Measurements from ENCODE around the gene MAST1. TPM values are rescaled to one million over a fixed set of nuclear protein-coding genes. Genes with fewer than 3 reads are reported as not detected.

Gene MAST1
- total RNA-seq, 2 donors from 2014 or later = 2.4 to 2.6 TPM

GRCh38 chr19:12867120-12868099 lies 29.1 kb downstream of the MAST1 start:
- ATAC-seq (replicated peaks) = peak; percentile 86
- peak overlapping the region; percentile 43 for H3K27ac Mint-ChIP-seq

GRCh38 chr19:12868540-12869112 lies 30.3 kb downstream of the MAST1 start:
- Mint-ChIP-seq H3K4me1 (peaks cover 16% of the 10 kb centered on the region), H3K27ac (no peak overlapping the region), H3K9me3 (no peaks in the 10 kb centered on the region), H3K27me3 (peaks cover 3% of the 10 kb centered on the region), H3K4me3 (peak overlapping the region; percentile 64), H3K36me3 (ENCODE audit: low read depth) (no peaks in the 10 kb centered on the region)
- no peak for ATAC-seq (replicated peaks)

More at GRCh38 chr19:12867120-12868099, 29.1 kb downstream of the MAST1 start:
- H3K4me1 Mint-ChIP-seq = peaks cover 16% of the 10 kb centered on the region
- no peaks in the 10 kb centered on the region for H3K36me3 Mint-ChIP-seq (ENCODE audit: low read depth)
- peak overlapping the region; percentile 64 for H3K4me3 Mint-ChIP-seq
- H3K9me3 Mint-ChIP-seq = no peaks in the 10 kb centered on the region
- peaks cover 5% of the 10 kb centered on the region for H3K27me3 Mint-ChIP-seq

DNA sequence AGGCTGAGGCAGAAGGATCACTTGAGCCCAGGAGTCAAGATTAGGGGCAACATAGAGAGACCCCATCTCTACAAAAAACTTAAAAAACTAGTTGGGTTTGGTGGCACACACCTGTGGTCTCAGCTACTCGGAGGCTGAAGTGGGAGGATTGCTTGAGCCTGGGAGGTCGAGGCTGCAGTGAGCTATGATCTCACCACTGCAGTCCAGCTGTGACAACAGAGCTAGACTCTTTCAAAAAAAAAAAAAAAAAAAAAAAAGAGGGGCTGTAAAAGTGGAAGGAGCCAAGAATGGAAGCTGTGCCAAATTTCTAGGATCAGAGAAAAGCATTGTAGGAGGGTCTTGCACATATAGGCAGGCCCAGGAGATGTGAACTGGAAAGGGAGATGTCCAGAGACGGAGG lies 33.4 kb downstream of the MAST1 start:
- Mint-ChIP-seq H3K36me3 (ENCODE audit: low read depth) (peaks cover 20% of the 10 kb centered on the region), H3K9me3 (no peaks in the 10 kb centered on the region), H3K4me3 (no peak overlapping the region), H3K27me3 (peaks cover 3% of the 10 kb centered on the region), H3K4me1 (peaks cover 12% of the 10 kb centered on the region), H3K27ac (no peak overlapping the region)
- no peak for ATAC-seq (replicated peaks)

DNA sequence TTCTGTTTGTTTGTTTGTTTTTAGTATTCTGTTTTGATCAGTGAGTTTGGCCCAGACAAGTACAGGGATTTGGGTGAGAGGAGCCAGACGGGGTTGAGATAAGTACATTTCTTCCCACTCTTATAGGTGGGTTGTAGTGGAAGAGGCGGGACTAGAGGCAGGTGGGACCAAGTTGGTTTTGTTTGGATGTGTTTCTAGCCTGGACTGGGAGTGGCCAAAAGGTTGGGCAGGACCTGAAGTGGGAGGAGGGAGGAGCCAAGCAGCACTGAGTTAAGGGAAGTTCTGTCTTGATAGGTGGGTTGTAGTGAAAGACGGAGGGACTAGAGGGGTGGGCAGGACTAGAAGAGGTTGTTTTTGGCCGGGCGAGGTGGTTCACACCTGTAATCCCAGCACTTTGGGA lies 33.9 kb downstream of the MAST1 start:
- Mint-ChIP-seq H3K4me3 (no peak overlapping the region), H3K27ac (no peak overlapping the region), H3K36me3 (ENCODE audit: low read depth) (peaks cover 24% of the 10 kb centered on the region), H3K27me3 (no peaks in the 10 kb centered on the region), H3K4me1 (peaks cover 6% of the 10 kb centered on the region), H3K9me3 (no peaks in the 10 kb centered on the region)
- no peak for ATAC-seq (replicated peaks)

- Mint-ChIP-seq H3K9me3 (no peaks in the 10 kb centered on the region), H3K36me3 (ENCODE audit: low read depth) (peaks cover 32% of the 10 kb centered on the region), H3K27me3 (no peaks in the 10 kb centered on the region), H3K4me1 (peaks cover 5% of the 10 kb centered on the region), H3K27ac (no peak overlapping the region), H3K4me3 (peak overlapping the region; percentile 22)
- ATAC-seq (replicated peaks) = peak; percentile 76
Measured at GRCh38 chr19:12872941-12873890, 34.9 kb downstream of the MAST1 start.

DNA sequence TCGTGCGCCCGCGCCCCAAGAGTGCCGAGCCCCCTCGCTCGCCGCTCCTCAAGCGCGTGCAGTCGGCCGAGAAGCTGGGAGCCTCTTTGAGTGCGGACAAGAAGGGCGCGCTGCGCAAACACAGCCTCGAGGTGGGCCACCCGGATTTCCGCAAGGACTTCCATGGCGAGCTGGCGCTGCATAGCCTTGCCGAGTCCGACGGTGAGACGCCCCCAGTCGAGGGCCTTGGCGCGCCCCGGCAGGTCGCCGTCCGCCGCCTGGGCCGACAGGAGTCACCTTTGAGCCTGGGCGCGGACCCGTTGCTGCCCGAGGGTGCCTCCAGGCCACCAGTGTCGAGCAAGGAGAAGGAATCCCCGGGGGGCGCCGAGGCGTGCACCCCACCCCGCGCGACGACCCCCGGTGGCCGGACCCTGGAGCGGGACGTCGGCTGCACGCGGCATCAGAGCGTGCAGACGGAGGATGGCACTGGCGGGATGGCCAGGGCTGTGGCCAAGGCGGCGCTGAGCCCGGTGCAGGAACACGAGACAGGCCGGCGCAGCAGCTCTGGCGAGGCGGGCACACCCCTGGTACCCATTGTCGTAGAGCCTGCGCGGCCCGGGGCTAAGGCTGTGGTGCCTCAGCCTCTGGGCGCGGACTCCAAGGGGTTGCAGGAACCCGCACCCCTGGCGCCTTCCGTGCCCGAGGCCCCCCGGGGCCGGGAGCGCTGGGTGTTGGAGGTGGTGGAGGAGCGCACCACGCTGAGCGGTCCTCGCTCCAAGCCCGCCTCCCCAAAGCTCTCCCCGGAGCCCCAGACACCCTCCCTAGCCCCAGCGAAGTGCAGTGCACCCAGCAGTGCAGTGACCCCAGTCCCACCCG lies 35.8 kb downstream of the MAST1 start:
- Mint-ChIP-seq H3K4me3 (no peak overlapping the region), H3K27ac (no peak overlapping the region), H3K4me1 (peaks cover 5% of the 10 kb centered on the region), H3K36me3 (ENCODE audit: low read depth) (peaks cover 38% of the 10 kb centered on the region), H3K27me3 (no peaks in the 10 kb centered on the region), H3K9me3 (no peaks in the 10 kb centered on the region)
- no peak for ATAC-seq (replicated peaks)

GRCh38 chr19:12875086-12875485 lies 36.8 kb downstream of the MAST1 start:
- Mint-ChIP-seq H3K27me3 (no peaks in the 10 kb centered on the region), H3K4me1 (peaks cover 5% of the 10 kb centered on the region), H3K36me3 (ENCODE audit: low read depth) (peaks cover 38% of the 10 kb centered on the region), H3K4me3 (no peak overlapping the region), H3K27ac (no peak overlapping the region), H3K9me3 (no peaks in the 10 kb centered on the region)
- no peak for ATAC-seq (replicated peaks)

DNA sequence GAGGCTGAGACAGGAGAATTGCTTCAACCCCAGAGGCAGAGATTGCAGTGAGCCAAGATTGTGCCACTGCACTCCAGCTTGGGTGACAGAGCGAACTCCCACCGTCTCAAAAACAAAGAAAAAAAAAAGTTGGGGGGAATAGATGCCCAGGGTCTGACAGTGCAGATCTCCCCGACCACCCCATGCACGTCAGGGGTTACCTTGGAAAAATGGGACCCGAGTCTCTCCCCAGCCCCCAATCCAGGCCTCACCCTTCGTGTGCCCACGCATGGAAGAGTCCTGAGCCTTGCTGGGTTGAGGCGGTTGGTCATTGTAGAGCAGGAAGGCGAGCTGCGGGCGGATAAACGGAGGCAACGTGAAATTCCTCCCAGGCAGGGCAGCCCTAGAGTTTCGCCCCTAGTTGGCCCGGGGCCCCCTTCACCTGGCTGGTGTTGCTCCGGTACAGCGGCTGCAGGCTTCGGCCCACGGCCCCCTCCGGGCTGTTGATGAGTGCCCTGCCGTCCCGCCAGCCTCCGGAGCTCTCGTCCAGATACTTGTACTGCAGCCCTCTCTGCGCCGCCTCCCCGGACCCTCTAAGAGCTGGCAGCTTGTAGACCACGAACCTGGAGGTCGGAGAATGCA lies 42.3 kb downstream of the MAST1 start:
- Mint-ChIP-seq H3K27ac (peak overlapping the region; percentile 84), H3K27me3 (no peaks in the 10 kb centered on the region), H3K36me3 (ENCODE audit: low read depth) (peaks cover 29% of the 10 kb centered on the region), H3K9me3 (no peaks in the 10 kb centered on the region), H3K4me3 (peak overlapping the region; percentile 90), H3K4me1 (no peaks in the 10 kb centered on the region)
- ATAC-seq (replicated peaks) = peak; percentile 13

DNA sequence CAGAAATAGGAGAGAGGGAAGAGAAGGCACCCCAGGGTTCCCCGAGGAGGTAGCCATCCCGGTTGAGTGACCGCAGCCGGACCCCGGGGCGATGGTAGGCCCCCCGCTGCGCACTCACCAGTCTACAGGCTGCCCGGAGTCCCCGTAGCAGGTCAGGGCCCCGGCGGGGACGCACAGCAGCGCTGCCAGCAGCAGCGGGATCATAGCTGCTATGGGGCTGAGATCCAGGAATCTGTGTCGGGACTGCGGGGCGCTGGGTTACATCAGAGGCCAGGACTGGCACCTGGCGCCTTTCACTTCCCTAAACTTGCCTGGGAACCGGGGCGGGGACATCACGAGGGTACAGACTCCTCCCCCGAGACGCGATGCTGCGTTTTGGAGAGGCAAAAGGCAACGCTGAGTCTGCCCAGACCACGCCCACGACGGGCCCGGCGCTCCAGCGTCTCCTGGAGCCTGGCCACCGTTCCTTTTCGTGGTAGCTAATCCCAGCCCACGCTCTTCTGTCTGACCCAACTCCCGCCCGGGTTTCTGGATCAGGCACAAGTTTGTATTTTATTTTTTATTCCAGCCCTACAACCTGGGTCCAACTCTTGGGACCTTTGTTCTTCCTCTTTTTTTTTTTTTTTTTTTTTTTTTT lies 43.0 kb downstream of the MAST1 start, which contains the start of gene DNASE2:
Gene DNASE2 (minus strand): TSS at position 278 of the 637 bp plus-strand sequence. CDS start 74 bp downstream, at position 204.
- H3K27me3 Mint-ChIP-seq = no peaks in the 10 kb centered on the region
- no peaks in the 10 kb centered on the region for H3K9me3 Mint-ChIP-seq

GRCh38 chr19:12882589-12882988 lies 44.3 kb downstream of the MAST1 start:
- H3K27me3 Mint-ChIP-seq = no peaks in the 10 kb centered on the region
- H3K9me3 Mint-ChIP-seq = no peaks in the 10 kb centered on the region
- peak overlapping the region; percentile 10 for H3K27ac Mint-ChIP-seq
- peaks cover 13% of the 10 kb centered on the region for H3K36me3 Mint-ChIP-seq (ENCODE audit: low read depth)
- H3K4me1 Mint-ChIP-seq = no peaks in the 10 kb centered on the region
- H3K4me3 Mint-ChIP-seq = peak overlapping the region; percentile 90
- no peak for ATAC-seq (replicated peaks)

More for the DNA sequence above, 43.0 kb downstream of the MAST1 start, which contains the start of gene DNASE2:
- ATAC-seq (replicated peaks) = peak; percentile 86
- H3K36me3 Mint-ChIP-seq (ENCODE audit: low read depth) = peaks cover 22% of the 10 kb centered on the region
- H3K4me1 Mint-ChIP-seq = no peaks in the 10 kb centered on the region
- H3K27ac Mint-ChIP-seq = peak within 1 kb of the TSS; percentile 84
- peak within 1 kb of the TSS; percentile 90 for H3K4me3 Mint-ChIP-seq

GRCh38 chr19:12884202-12884601 lies 45.9 kb downstream of the MAST1 start:
- Mint-ChIP-seq H3K4me3 (peak overlapping the region; percentile 88), H3K4me1 (no peaks in the 10 kb centered on the region), H3K27me3 (no peaks in the 10 kb centered on the region), H3K27ac (no peak overlapping the region), H3K36me3 (ENCODE audit: low read depth) (no peaks in the 10 kb centered on the region), H3K9me3 (no peaks in the 10 kb centered on the region)
- no peak for ATAC-seq (replicated peaks)

GRCh38 chr19:12884627-12884925 lies 46.3 kb downstream of the MAST1 start:
- Mint-ChIP-seq H3K27me3 (no peaks in the 10 kb centered on the region), H3K27ac (peak overlapping the region; percentile 49), H3K4me3 (peak overlapping the region; percentile 88), H3K4me1 (no peaks in the 10 kb centered on the region), H3K9me3 (no peaks in the 10 kb centered on the region), H3K36me3 (ENCODE audit: low read depth) (no peaks in the 10 kb centered on the region)
- no peak for ATAC-seq (replicated peaks)
